Measurements from ENCODE around the gene DLG5.

- no peak for TF ChIP-seq POLR2A (IDR thresholded peaks at IDR 0.05)
- TF ChIP-seq, protein P1, sequence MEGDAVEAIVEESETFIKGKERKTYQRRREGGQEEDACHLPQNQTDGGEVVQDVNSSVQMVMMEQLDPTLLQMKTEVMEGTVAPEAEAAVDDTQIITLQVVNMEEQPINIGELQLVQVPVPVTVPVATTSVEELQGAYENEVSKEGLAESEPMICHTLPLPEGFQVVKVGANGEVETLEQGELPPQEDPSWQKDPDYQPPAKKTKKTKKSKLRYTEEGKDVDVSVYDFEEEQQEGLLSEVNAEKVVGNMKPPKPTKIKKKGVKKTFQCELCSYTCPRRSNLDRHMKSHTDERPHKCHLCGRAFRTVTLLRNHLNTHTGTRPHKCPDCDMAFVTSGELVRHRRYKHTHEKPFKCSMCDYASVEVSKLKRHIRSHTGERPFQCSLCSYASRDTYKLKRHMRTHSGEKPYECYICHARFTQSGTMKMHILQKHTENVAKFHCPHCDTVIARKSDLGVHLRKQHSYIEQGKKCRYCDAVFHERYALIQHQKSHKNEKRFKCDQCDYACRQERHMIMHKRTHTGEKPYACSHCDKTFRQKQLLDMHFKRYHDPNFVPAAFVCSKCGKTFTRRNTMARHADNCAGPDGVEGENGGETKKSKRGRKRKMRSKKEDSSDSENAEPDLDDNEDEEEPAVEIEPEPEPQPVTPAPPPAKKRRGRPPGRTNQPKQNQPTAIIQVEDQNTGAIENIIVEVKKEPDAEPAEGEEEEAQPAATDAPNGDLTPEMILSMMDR (IDR thresholded peaks at IDR 0.05), result no peak
- TF ChIP-seq POLR2AphosphoS5 (IDR thresholded peaks at IDR 0.05), result no peak
- TF ChIP-seq EP300 (IDR thresholded peaks at IDR 0.05), result no peak
Observed at GRCh38 chr10:77884181-77884580, 42.4 kb downstream of the DLG5 start.

All from gastroesophageal sphincter (tissue), 3 donors.